HG03095 (cell line): ENCODE measurements around the gene MGAT4B.

ENCODE experiments used
- ATAC-seq: cut with Tn5 transposase; IDR thresholded peaks from one replicate; pipeline ENCODE4 v1.9.1; 2021; ENCODE audit warnings: moderate library complexity; ENCODE audit not compliant: unreplicated experiment

Gene MGAT4B

GRCh38 chr5:179827680-179828079 lies 21.0 kb upstream of the MGAT4B start:
- no peak for ATAC-seq

GRCh38 chr5:179825655-179826182 lies 19.1 kb upstream of the MGAT4B start:
- no peak for ATAC-seq

GRCh38 chr5:179824745-179825112 lies 18.1 kb upstream of the MGAT4B start:
- no peak for ATAC-seq

GRCh38 chr5:179823937-179824744 lies 17.5 kb upstream of the MGAT4B start:
- no peak for ATAC-seq

- no peak for ATAC-seq
Observed at GRCh38 chr5:179822444-179822990, 15.9 kb upstream of the MGAT4B start.

GRCh38 chr5:179822059-179822432 lies 15.4 kb upstream of the MGAT4B start:
- ATAC-seq = no peak

GRCh38 chr5:179821298-179822058 lies 14.8 kb upstream of the MGAT4B start:
- peak; percentile 47 for ATAC-seq

- peak; percentile 25 for ATAC-seq
Observed at GRCh38 chr5:179820483-179821297, 14.0 kb upstream of the MGAT4B start, which contains the start of gene SQSTM1. Gene SQSTM1 (plus strand): TSS chr5:179820905. CDS start chr5:179820937, 32 bp downstream.

GRCh38 chr5:179820127-179820482 lies 13.4 kb upstream of the MGAT4B start:
- ATAC-seq = no peak

- ATAC-seq = no peak
Observed at GRCh38 chr5:179819296-179820126, 12.8 kb upstream of the MGAT4B start.

- ATAC-seq = peak; percentile 69
Observed at GRCh38 chr5:179818746-179819295, 12.2 kb upstream of the MGAT4B start.

- no peak for ATAC-seq
Observed at GRCh38 chr5:179817890-179818745, 11.5 kb upstream of the MGAT4B start.

GRCh38 chr5:179817470-179817840 lies 10.8 kb upstream of the MGAT4B start:
- no peak for ATAC-seq

- no peak for ATAC-seq
Observed at GRCh38 chr5:179816796-179817469, 10.3 kb upstream of the MGAT4B start.

- no peak for ATAC-seq
Observed at GRCh38 chr5:179816401-179816795, 9.7 kb upstream of the MGAT4B start.

- ATAC-seq = no peak
Observed at GRCh38 chr5:179815491-179816249, 9.0 kb upstream of the MGAT4B start.

GRCh38 chr5:179814090-179814489 lies 7.4 kb upstream of the MGAT4B start:
- no peak for ATAC-seq
